Measurements from ENCODE around the gene LRRC9.

DNA sequence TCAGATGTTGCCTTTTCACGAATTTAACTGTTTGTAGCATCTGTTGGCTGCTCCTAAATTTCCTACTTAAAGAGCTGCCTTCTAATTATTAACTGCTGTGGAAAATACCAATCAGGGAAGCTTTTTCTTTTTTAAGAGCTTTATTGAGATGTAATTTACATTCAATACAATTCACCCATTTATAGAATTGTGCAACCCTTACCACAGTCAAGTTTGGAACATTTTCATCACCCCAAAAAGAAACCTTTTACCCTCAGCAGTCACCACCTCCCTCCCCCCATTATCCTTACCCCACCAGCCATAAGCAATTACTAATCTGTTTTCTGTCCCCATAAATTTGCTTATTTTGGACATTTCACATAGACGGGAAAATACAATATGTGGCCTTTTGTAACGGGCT lies 173.1 kb downstream of the LRRC9 start:
- TF ChIP-seq, protein P1, sequence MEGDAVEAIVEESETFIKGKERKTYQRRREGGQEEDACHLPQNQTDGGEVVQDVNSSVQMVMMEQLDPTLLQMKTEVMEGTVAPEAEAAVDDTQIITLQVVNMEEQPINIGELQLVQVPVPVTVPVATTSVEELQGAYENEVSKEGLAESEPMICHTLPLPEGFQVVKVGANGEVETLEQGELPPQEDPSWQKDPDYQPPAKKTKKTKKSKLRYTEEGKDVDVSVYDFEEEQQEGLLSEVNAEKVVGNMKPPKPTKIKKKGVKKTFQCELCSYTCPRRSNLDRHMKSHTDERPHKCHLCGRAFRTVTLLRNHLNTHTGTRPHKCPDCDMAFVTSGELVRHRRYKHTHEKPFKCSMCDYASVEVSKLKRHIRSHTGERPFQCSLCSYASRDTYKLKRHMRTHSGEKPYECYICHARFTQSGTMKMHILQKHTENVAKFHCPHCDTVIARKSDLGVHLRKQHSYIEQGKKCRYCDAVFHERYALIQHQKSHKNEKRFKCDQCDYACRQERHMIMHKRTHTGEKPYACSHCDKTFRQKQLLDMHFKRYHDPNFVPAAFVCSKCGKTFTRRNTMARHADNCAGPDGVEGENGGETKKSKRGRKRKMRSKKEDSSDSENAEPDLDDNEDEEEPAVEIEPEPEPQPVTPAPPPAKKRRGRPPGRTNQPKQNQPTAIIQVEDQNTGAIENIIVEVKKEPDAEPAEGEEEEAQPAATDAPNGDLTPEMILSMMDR (IDR thresholded peaks at IDR 0.05), result no peak
- TF ChIP-seq POLR2A (IDR thresholded peaks at IDR 0.05) (no peak), EP300 (IDR thresholded peaks at IDR 0.05) (no peak), POLR2AphosphoS5 (IDR thresholded peaks at IDR 0.05) (no peak)
